ENCODE measurements around the gene ALKBH3. TPM values are rescaled to one million over a fixed set of nuclear protein-coding genes. Genes with fewer than 3 reads are reported as not detected.
A peak's percentile ranks its signal among the peaks of the same experiment; 100 is the strongest.

Gene ALKBH3
- polyA plus RNA-seq, 2 of the 4 experiments (the other 2 are of a cell fraction) = 22.9 to 50.2 TPM

- Histone ChIP-seq H3K4me3 (no peak overlapping the region), H3K4me1 (peaks cover 25% of the 10 kb centered on the region), H3K4me2 (no peak overlapping the region), H3K27ac (no peak overlapping the region), H3K9me3 (no peaks in the 10 kb centered on the region)
- no peak for DNase-seq (ENCODE audit: low read depth in 1 of 2, low spot score in 1 of 2)
- ChIA-PET CTCF (interaction anchor here (1.1 to 14.2 kb wide), 5 partner anchors 10 to 67 kb away, joined by 3 to 129 read pairs (median 9); partner anchors contain the start of gene C11orf96), POLR2A (no interaction called here)
- TF ChIP-seq, protein P1, sequence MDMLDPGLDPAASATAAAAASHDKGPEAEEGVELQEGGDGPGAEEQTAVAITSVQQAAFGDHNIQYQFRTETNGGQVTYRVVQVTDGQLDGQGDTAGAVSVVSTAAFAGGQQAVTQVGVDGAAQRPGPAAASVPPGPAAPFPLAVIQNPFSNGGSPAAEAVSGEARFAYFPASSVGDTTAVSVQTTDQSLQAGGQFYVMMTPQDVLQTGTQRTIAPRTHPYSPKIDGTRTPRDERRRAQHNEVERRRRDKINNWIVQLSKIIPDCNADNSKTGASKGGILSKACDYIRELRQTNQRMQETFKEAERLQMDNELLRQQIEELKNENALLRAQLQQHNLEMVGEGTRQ (IDR thresholded peaks at IDR 0.05) = no peak
- TF ChIP-seq GATA3 (IDR thresholded peaks at IDR 0.05; ENCODE audit: borderline replicate concordance) (no peak), NPAS2 (CRISPR knock-in tag; IDR thresholded peaks at IDR 0.05; ENCODE audit: borderline replicate concordance) (no peak), FOSB (CRISPR knock-in tag; IDR thresholded peaks at IDR 0.05) (no peak), RARB (CRISPR knock-in tag; IDR thresholded peaks at IDR 0.05) (no peak)
- no peak for ATAC-seq
- FAIRE-seq = no peak
Measured at GRCh38 chr11:43918662-43919061, 38.0 kb downstream of the ALKBH3 start.

GRCh38 chr11:43919852-43920597 is 39.4 kb downstream of the ALKBH3 start:
- 86% methylated on average over 14 of the region's 14 CpGs for WGBS (ENCODE audit: missing lambda C conversion rate)
- Histone ChIP-seq H3K9me3 (no peaks in the 10 kb centered on the region), H3K4me2 (peak overlapping the region; percentile 60), H3K4me3 (no peak overlapping the region), H3K4me1 (peaks cover 25% of the 10 kb centered on the region), H3K27ac (peak overlapping the region; percentile 42 to 59; a peak in 5 of 6 replicates)
- FAIRE-seq (no peak), DNase-seq (ENCODE audit: low read depth in 1 of 2, low spot score in 1 of 2) (no peak), ATAC-seq (no peak; a peak in 2 of 6 replicates)
- POLR2A ChIA-PET = no interaction called here
- CTCF ChIA-PET = interaction anchor here (1.0 to 14.2 kb wide), 4 partner anchors 26 to 89 kb away, joined by 3 to 129 read pairs (median 42); partner anchors contain the start of gene C11orf96
- no peak for TF ChIP-seq ESRRA (IDR thresholded peaks at IDR 0.05; ENCODE audit: borderline replicate concordance, low read length)

- no peak overlapping the region for H3K4me3 ChIP-seq
- TF ChIP-seq MYC (IDR thresholded peaks at IDR 0.05; ENCODE audit: borderline replicate concordance, low read length) (peak; percentile 80; the same call in 1 of the 2 replicates), SMC3 (IDR thresholded peaks at IDR 0.05) (no peak), TFCP2L1 (CRISPR knock-in tag; IDR thresholded peaks at IDR 0.05) (no peak), CEBPB (IDR thresholded peaks at IDR 0.05) (peak; percentile 98), E2F6 (IDR thresholded peaks at IDR 0.05; ENCODE audit: borderline replicate concordance, low read depth) (no peak), JUNB (IDR thresholded peaks at IDR 0.05) (peak; percentile 98), POLR2AphosphoS2 (conservative IDR thresholded peaks at IDR 0.05; ENCODE audit: low read length) (no peak), ZSCAN20 (CRISPR knock-in tag; IDR thresholded peaks at IDR 0.05) (no peak), RAD21 (conservative IDR thresholded peaks at IDR 0.05 in 1 of 2, IDR thresholded peaks at IDR 0.05 in 1 of 2) (peak in 1 of 2 experiments; percentile 30; a peak in 2 of 5 replicates), HMGXB4 (CRISPR knock-in tag; IDR thresholded peaks at IDR 0.05; ENCODE audit: borderline replicate concordance) (no peak), CBX2 (IDR thresholded peaks at IDR 0.05; ENCODE audit: borderline replicate concordance, low read depth) (no peak), RARB (CRISPR knock-in tag; IDR thresholded peaks at IDR 0.05) (peak; percentile 75; the same call in 1 of the 2 replicates), TP53 (CRISPR knock-in tag; IDR thresholded peaks at IDR 0.05) (no peak), RFX5 (IDR thresholded peaks at IDR 0.05) (no peak), EHF (CRISPR knock-in tag; IDR thresholded peaks at IDR 0.05) (no peak), FOSL2 (IDR thresholded peaks at IDR 0.05) (peak; percentile 99), FOSL2 (CRISPR knock-in tag; IDR thresholded peaks at IDR 0.05) (peak; percentile 99), EP300 (IDR thresholded peaks at IDR 0.05) (peak; percentile 61 to 69; a peak in 2 of 5 replicates), FOSB (CRISPR knock-in tag; IDR thresholded peaks at IDR 0.05) (no peak), JUN (IDR thresholded peaks at IDR 0.05) (peak; percentile 80 to 94; a peak in 4 of 5 replicates), ZC3H11A (IDR thresholded peaks at IDR 0.05) (no peak), GATA3 (IDR thresholded peaks at IDR 0.05; ENCODE audit: borderline replicate concordance) (peak; percentile 80), NFE2L2 (conservative IDR thresholded peaks at IDR 0.05; ENCODE audit: low read length) (no peak), CHD2 (IDR thresholded peaks at IDR 0.05; ENCODE audit: low read length, partially characterized antibody) (no peak)
- TF ChIP-seq, protein P2, sequence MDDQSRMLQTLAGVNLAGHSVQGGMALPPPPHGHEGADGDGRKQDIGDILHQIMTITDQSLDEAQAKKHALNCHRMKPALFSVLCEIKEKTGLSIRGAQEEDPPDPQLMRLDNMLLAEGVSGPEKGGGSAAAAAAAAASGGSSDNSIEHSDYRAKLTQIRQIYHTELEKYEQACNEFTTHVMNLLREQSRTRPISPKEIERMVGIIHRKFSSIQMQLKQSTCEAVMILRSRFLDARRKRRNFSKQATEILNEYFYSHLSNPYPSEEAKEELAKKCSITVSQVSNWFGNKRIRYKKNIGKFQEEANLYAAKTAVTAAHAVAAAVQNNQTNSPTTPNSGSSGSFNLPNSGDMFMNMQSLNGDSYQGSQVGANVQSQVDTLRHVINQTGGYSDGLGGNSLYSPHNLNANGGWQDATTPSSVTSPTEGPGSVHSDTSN (IDR thresholded peaks at IDR 0.05) = peak; percentile 66
Measured at GRCh38 chr11:43920598-43921419, 40.2 kb downstream of the ALKBH3 start.

More at GRCh38 chr11:43920598-43921419, 40.2 kb downstream of the ALKBH3 start:
- DNase-seq (ENCODE audit: low read depth in 1 of 2, low spot score in 1 of 2) (peak; percentile 95 to 97), FAIRE-seq (peak; percentile 97), ATAC-seq (peak; percentile 96 to 97)
- CTCF ChIA-PET = interaction anchor here (1.0 to 14.2 kb wide), 4 partner anchors 25 to 90 kb away, joined by 3 to 129 read pairs (median 42); partner anchors contain the start of gene C11orf96
- POLR2A ChIA-PET = no interaction called here
- Histone ChIP-seq H3K27ac (peak overlapping the region; percentile 67 to 79), H3K4me1 (peaks cover 25% of the 10 kb centered on the region), H3K4me2 (peak overlapping the region; percentile 60), H3K9me3 (no peaks in the 10 kb centered on the region)
- WGBS (ENCODE audit: missing lambda C conversion rate) = 33% methylated on average over 10 of the region's 10 CpGs

Measured in A549 (cell line).